Measurements from ENCODE around the gene NXPE3.

The NXPE3 gene

DNA sequence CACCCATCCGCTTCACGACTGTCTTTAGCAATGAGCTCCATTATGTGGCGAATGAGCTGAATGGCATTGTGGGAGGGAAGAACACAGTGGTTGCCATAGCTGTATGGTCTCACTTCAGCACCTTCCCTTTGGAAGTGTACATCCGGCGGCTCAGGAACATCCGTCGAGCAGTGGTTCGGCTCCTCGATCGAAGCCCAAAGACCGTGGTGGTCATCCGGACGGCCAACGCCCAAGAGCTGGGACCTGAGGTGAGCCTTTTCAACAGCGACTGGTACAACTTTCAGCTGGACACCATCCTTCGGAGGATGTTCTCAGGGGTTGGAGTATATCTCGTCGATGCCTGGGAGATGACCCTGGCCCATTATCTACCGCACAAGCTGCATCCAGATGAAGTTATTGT lies 42.5 kb downstream of the NXPE3 start:
- no peak for DNase-seq (ENCODE audit: low spot score)
- in situ Hi-C loops (cut with MboI; ENCODE audit: low sequenced_read_pairs, unreplicated experiment), result no loop called here
- no peak for TF ChIP-seq CTCF (IDR thresholded peaks at IDR 0.05; ENCODE audit: borderline replicate concordance, control extremely low read depth, extremely low read depth, insufficient read depth, missing control alignments)

- no peak for DNase-seq (ENCODE audit: low spot score)
- in situ Hi-C loops (cut with MboI; ENCODE audit: low sequenced_read_pairs, unreplicated experiment), result no loop called here
- no peak for TF ChIP-seq CTCF (IDR thresholded peaks at IDR 0.05; ENCODE audit: borderline replicate concordance, control extremely low read depth, extremely low read depth, insufficient read depth, missing control alignments)
These were observed 44.5 kb downstream of the NXPE3 start for GRCh38 chr3:101823525-101823924.

DNA sequence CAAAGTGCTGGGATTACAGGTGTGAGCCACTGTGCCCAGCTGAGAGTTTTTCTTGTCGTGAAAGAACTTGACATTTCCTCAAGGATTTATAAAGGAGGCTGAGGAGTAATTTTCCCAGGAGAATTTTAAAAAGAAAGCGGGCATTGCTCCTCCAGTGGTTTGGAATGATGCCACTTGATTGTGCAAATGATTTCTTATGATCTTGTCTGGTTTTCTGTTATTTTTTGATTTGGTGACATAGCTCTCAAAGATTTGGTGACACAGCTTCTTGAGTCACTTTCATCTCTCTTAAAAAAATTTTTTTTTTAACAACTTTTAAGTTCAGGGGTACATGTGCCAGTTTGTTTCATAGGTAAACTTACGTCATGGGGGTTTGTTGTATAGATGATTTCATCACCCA lies 45.7 kb downstream of the NXPE3 start:
- no peak for DNase-seq (ENCODE audit: low spot score)
- no peak for TF ChIP-seq CTCF (IDR thresholded peaks at IDR 0.05; ENCODE audit: borderline replicate concordance, control extremely low read depth, extremely low read depth, insufficient read depth, missing control alignments)
- in situ Hi-C loops (cut with MboI; ENCODE audit: low sequenced_read_pairs, unreplicated experiment), result no loop called here

GRCh38 chr3:101825904-101826445 lies 47.0 kb downstream of the NXPE3 start:
- in situ Hi-C loops (cut with MboI; ENCODE audit: low sequenced_read_pairs, unreplicated experiment), result no loop called here
- no peak for DNase-seq (ENCODE audit: low spot score)

GRCh38 chr3:101827211-101828174 lies 48.5 kb downstream of the NXPE3 start:
- DNase-seq (ENCODE audit: low spot score), result peak; percentile 71
- no peak for TF ChIP-seq CTCF (IDR thresholded peaks at IDR 0.05; ENCODE audit: borderline replicate concordance, control extremely low read depth, extremely low read depth, insufficient read depth, missing control alignments)
- in situ Hi-C loops (cut with MboI; ENCODE audit: low sequenced_read_pairs, unreplicated experiment), result no loop called here

More at GRCh38 chr3:101825904-101826445, 47.0 kb downstream of the NXPE3 start:
- no peak for TF ChIP-seq CTCF (IDR thresholded peaks at IDR 0.05; ENCODE audit: borderline replicate concordance, control extremely low read depth, extremely low read depth, insufficient read depth, missing control alignments)

DNA sequence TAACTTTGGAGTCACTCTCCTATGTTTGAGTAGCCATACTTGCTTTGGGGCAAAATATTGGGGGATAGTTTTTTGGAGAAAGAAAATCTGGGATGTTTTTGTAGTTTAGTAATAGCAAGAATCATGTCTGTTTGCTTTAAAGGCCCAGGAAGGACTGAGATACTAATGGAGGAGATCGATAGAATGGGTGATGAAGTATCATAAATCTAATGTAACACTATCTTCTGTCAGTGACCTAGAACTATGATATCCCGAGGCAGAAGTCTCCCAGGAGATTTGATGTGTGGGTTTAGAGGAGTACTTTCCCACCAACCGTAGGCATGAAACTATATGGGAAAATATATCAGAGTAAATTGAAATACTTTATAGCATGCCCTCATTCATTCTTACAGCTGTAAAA lies 49.3 kb downstream of the NXPE3 start:
- no peak for TF ChIP-seq CTCF (IDR thresholded peaks at IDR 0.05; ENCODE audit: borderline replicate concordance, control extremely low read depth, extremely low read depth, insufficient read depth, missing control alignments)
- in situ Hi-C loops (cut with MboI; ENCODE audit: low sequenced_read_pairs, unreplicated experiment), result no loop called here
- DNase-seq (ENCODE audit: low spot score), result no peak
